GM18870 (cell line): Measurements from ENCODE around the gene GRAP.

Experiments used
- ATAC-seq: cut with Tn5 transposase; IDR thresholded peaks from one replicate; pipeline ENCODE4 v1.9.1; 2021; ENCODE audit warnings: moderate library complexity; ENCODE audit not compliant: unreplicated experiment

The GRAP gene

GRCh38 chr17:19019041-19019941, 27.5 kb downstream of the GRAP start:
- ATAC-seq = no peak

DNA sequence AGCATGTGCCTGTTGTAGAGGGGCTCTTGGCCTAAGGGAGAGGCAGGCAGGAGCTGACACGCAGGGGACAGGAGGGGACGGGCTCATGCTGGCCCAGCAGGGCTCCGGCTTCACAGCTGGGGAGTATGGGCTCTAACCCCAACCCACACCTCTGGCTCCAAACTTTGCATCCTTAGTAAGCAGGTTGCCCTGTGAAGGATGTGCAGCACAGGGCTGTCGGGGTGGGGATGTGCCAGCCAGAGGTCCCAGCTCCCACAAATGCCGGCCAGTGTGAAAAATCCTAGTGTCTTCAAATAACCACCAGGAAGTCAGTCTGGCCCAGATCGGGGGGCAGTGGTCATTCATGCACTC, 28.2 kb downstream of the GRAP start:
- ATAC-seq = no peak

- ATAC-seq = no peak
Observed at GRCh38 chr17:19017804-19018599, 28.8 kb downstream of the GRAP start.

DNA sequence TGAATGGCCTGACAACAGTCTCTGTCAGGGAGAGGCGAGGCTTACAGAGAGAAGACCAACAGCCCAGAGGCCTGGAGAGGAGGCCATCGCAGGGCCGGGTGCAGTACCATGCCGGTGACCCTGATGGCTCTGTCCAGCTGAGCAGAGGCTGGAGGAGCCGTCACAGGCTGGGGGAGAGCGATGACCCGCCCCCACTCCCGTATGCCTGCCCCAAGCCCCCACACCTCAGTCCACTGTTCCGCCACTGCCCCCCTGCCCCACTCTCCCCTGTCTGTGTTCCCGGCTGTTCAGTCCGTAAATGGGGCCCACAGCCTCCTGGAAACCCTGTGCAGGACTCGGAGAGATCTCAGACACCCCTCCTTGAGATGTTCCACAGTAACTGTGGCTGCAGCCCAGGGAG, 29.4 kb downstream of the GRAP start:
- ATAC-seq = no peak

DNA sequence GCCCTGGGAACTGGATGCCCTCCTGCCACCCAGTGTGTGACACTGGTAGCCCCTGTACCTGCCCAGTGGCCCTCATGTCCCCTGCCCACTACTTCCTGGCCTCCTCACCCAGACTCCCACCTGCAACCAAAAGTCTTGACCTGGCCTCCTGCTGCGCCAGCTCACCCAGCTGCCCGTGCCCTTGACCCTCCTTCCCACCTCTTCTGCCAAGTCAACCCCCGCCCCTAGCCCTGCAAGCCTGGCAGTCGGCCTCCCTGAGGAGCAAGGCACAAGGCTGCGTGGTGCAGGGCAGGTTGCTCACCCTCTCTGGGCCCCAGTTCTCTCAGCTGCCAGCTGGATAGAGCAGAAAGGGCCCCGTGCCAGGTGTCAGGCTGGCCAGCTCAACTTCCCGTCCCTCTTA, 29.9 kb downstream of the GRAP start:
- no peak for ATAC-seq

- no peak for ATAC-seq
Observed at GRCh38 chr17:19016297-19016696, 30.5 kb downstream of the GRAP start.

GRCh38 chr17:19015428-19015827, 31.3 kb downstream of the GRAP start:
- ATAC-seq = no peak

DNA sequence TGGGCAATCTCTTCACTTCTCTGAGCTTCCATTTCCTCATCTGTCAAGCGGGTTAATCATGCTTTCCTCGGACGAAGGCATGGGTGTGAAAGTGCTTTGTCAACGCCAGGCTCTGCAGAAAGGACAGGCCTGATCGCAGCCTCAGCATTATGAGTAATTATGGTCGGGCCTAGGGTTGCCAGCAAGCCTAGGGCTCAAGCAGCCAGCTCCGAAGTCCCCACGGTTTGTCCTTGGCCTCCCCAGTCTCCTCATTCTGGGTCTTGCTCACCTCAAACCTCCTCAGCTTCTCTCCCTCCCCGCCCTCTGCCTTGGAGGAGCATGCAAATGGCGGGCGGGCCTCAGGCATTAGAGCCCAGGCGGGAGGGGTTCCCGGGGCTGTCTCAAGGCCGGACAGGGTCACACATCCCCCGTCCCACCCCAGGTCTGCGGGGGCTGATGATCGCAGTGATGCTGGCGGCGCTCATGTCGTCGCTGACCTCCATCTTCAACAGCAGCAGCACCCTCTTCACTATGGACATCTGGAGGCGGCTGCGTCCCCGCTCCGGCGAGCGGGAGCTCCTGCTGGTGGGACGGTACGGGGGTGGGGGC, 32.0 kb downstream of the GRAP start:
- ATAC-seq = no peak

DNA sequence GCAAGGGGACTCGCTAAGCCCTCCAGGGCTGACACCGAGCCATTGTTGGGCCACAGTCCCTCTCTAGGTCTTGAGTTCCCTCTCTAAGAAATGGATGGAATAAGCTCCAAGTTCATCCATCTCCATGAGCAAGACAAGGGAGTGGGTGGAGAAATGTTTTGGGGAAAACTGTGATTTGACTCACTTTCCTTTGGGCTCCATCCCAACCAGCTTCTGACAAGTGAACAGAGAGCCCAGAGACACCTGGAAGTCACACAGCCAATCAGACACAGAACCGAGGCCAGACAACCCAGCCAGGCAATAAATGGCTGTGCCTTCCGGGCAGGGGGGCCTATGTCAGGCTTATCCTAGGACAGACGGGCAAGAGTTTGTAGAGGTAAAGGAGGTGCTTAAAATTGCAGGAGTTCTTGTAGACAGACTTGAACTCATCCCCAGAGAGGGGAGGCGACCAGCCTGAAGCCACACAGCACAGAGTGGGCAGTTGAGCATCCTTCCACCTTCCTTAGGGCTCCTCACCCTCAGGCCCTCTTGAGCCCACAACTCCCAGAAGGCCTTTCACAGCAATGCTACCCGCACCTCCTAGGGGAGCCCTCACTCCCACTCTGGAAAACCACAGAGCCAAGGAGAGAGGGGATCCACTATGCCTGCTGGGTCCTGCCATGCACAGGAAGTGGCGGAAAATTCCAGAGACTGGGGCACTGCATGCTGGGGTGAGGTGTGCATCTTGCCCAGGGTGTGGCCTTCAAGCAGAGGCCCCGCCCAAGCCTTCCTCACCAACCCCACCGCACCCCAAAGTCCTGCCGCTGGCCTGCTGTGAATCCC, 32.7 kb downstream of the GRAP start:
- ATAC-seq = no peak

DNA sequence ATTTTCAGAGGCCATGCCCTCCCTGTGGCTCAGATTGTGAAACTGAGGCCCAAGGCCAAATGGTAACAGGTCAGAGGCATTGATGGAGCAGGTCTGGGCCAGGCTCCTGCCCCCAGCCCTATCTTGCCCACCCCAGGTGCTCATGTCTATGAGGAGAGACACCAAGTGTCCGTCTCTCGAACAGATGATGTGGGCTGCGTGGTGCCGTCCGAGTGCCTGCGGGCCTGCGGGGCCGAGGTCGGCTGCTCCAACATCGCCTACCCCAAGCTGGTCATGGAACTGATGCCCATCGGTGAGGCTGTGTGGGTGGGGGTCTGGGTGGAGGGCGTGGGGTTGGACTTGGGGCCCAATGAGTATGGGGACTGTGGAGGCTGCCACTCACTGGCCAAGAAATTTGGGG, 33.5 kb downstream of the GRAP start:
- ATAC-seq = no peak

DNA sequence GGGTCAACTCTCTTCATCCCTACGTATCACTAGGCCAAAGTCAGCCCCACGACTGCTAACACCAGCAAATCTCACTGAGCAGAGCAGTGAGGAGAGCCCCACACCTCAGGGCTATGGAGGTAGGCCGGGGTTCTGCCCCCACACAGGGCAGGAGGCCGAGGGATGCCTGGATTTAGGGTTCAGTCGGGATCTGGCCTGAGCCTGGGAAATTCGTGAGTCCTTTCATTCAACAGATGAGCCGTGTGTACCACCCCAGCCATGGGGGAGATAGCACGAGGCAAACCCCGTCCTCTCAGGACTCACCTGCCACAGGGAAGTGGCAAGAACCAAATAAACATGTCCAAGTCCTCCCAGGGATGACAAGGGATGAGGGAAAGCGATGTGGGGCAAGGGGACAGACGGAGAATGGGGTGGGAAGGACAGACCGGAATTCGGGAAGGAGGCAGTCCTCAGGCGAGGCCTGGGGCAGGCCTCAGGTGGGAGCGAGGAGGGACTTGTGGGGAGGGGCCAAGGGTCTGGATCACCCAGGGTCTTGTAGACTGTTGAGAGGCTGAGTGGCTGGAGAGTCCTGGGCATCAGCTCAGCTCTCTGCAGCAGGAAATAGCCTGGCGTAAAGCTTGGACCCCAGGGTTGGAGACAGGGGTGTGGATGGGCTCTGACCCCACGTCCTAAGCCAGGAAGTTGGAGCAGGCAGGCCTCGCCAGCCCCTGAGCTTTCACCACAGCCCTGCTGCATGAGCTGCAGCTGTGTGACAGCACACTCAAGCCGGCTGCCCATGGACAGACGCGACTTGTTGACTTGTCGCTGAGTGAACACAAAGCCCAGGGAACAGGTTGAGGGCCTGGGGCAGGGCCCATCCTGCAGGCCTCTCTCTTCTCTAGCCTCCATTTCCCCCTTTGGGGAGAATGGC, 34.3 kb downstream of the GRAP start:
- ATAC-seq = no peak

DNA sequence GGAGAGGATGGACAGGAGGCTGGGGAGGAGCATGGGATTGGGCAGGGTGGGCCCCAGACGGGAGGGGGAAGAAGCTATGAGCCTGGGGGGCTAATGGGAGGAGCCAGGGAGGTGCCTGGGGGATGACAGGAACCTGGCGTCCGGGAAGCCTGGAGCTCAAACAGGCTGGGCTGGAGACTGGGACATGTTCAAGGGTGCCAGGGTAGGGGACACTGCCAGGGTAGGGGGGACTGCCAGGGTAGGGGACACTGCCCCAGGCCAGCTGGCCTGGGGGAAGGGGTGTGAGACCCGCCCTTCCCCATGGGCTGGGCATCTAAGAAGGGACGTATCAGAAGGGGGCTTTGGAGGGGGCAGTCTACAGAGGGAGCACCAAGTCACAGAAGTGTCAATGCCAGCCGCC, 35.2 kb downstream of the GRAP start:
- ATAC-seq = no peak

GRCh38 chr17:19010729-19011505, 35.8 kb downstream of the GRAP start:
- ATAC-seq = no peak

DNA sequence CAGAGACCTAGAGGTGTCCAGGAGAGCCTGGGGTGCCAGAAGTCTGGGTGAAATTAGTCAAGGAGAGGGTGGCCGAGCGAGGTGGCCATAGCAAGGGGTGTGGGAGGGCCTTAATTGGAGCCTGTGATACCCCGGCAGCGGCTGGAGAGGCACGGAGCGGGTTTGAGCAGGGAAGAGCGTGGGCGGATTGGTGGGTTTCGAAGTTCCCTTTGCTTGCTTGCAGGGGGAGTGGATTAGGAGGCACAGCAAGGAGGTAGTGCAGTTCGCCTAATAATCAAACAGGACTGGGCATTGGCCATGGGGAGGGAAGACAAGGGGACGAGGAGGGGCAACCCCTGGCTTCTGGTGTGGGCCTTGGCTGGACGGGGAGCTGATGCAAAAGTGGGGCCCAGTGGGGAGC, 36.8 kb downstream of the GRAP start:
- no peak for ATAC-seq

DNA sequence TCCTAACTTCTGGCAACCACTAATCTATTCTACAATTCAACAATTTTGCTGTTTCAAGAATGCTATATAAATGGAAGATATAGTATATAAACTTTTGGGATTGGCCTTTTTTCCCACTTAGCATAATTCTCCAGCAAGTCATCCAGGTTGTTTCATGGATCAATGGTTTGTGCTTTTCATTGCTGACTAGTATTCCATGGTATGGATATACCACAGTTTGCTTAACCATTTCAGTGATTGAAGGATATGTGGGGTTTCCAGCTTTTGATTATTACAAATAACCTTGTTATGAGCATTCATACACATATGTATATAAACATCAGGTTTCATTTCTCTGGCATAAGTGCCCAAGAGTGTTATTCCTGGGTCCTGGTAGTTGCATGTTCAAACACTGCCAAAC, 40.1 kb downstream of the GRAP start:
- no peak for ATAC-seq

DNA sequence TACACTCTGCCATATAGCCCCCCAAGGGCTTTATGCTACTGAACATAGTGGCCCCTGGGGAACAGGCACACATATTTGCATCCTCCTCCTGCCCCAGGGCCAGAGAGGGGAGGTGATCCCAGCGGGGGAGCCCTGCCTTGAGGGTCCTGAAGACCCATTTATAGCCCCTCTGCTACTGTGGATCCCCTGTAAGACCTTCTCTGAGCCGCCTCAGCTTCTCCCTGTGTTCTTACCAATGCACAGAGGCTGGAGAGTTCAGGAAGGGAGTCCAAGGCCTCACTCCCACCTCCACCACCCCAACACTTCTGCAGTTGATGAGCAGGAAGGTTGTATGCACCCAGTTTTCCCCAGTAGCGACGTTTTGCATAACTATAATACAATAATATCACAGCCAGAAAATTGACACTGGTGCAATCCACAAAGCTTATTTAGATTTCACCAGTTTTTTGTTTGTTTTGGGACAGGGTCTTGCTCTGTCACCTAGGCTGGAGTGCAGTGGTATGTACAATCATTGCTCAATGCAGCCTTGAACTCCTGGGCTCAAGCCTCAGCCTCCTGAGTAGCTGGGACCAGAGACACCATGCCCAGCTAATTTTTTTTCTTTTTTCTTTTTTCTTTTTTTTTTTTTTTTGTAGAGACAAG, 40.8 kb downstream of the GRAP start:
- ATAC-seq = no peak

DNA sequence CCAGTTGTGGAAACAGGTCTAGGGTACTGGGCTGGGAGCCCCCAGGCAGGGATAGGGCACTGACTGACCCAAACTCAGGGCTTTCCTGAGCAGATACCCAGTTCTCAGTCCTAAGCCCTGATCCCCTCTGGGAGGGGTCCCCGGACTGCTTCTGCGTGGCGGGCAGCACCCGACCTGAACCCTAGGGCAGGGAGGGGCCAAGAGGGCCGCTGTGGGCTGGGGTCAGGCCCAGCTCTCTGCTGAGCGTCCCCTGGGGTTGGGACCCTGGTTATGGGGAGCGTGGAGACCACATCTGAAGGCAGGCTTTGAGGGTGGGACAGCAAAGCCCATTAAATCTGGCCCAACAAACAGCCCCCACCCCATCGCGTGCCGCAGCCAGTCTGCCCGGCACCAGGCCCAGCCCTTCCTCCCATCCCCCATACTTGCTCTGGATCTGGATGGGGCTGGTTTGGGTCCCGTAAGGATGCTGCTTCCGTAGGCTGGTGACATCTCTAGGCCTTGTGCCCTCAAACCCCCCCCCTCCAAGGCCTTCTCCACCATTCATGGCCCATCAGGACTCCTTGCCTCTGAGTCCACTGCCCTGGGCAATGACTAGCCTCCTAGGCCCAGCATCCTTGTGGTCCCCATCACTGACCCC, 41.5 kb downstream of the GRAP start:
- no peak for ATAC-seq

- no peak for ATAC-seq
Observed at GRCh38 chr17:19004421-19005136, 42.2 kb downstream of the GRAP start, which contains the start of gene FAM83G. Gene FAM83G, minus strand, starts transcription at chr17:19004764. Its CDS starts 723 bp downstream, at chr17:19004041.
